HG03460 (cell line): ENCODE data around the gene C15orf40.
"Not testable (repeated sequence)": the region's sequence is repeated elsewhere in the genome, so short reads cannot be mapped to it uniquely, and the experiment has no call there.

Experiments used
- ATAC-seq: cut with Tn5 transposase; IDR thresholded peaks from one replicate; pipeline ENCODE4 v1.9.1; 2021; ENCODE audit not compliant: unreplicated experiment

Gene C15orf40

DNA sequence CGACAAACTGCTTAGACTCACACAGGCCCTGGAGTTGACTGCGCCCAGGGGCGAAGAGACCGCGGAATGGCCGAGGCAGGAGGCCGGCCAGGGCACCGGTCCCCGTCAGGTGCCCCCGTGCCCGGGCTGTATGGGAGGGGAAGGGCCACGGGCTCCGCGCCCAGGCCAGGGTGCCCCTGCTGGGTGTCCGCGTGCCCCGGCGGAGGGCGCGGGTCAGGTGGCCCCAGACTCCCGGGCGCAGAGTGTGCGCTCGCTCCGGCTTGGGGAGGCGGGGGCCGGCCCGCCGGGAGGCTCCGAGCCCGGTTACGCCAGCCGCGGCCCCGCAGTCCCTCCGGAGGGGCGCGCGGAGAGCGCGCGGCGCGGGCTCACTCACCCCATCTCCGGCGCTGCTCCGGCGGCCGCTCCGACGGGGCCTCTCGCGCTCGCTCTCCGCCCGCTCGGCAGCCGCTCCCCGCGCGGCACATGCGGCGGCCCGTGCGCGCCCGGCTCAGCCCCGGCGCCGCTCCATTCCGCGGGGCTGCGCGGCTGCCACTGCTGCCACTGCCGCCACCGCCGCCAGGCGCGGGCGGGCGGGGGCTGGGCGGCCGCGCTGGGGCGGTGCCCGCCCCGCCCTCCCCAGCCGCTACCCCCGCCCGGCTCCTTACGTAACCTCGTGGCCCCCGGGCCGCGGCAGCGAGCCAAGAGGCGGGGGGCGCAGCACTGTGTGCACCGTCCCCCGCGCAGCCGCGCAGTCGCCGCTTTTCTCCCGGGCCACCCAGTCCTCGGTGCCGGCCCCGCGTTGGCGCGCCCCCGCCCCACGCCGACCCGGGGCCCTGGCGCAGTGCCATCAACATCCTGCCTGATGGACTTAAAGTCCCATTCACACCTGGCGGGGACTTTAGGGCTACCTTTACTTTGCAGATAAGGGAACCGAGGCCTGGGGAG, 59.0 kb downstream of the C15orf40 start, which contains the start of gene HOMER2:
TSS of gene HOMER2 (minus strand) at position 563 of the 924 bp plus-strand sequence. CDS start at position 378, 185 bp downstream.
- ATAC-seq = no peak

GRCh38 chr15:82951472-82952157, 59.8 kb downstream of the C15orf40 start:
- no peak for ATAC-seq

DNA sequence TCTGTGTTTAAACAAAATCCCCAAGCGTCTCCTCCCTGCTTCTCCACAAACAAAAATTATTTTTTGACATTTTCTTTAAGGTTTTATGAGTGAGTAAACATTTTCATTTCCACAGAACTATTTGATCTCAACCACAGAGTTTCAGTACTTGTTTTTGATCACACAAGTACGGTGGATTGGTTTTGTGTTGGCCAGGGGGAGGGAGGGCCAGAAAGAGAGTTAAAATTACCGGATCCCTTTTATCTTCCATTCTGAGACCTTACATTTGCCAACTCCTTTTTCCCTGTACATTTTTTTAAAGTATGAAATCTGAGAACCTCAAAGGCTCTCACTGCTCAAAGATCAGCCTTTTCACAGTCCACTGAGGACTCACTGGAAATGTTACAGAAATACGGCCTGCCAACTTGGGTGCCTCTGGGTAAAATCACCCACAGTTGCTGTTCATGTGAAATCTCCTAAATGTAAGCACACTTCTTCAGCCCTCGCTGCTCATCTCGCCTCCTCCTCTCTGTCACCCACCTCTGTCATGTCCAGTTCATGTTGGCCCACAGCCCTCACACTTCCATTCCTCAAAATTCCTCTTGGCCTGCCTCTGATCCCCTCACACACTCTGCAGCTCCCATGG, 60.6 kb downstream of the C15orf40 start:
- peak; percentile 61 for ATAC-seq

DNA sequence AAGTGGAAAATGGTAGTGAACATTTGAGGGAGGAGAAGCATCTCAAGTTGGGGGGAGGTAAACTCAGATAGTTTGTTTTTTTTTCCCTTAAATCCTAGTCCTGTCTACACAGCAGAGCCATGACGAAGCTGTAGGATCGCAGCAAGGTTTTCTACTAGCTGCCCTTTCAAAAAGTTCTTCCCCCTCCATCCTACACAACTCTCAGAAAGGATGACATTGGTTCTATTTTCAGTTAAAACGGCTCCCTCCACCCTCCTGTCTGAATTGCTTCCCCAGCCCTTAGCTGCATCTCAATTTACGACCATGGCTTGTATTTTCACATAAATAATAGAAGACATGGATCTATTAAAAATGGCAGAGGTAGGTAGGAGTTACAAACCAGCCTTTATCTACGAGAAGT, 61.1 kb downstream of the C15orf40 start:
- no peak for ATAC-seq

- ATAC-seq = no peak
Observed at GRCh38 chr15:82946155-82946701, 65.2 kb downstream of the C15orf40 start.

- ATAC-seq = no peak
Observed at GRCh38 chr15:82945326-82945725, 66.1 kb downstream of the C15orf40 start.

DNA sequence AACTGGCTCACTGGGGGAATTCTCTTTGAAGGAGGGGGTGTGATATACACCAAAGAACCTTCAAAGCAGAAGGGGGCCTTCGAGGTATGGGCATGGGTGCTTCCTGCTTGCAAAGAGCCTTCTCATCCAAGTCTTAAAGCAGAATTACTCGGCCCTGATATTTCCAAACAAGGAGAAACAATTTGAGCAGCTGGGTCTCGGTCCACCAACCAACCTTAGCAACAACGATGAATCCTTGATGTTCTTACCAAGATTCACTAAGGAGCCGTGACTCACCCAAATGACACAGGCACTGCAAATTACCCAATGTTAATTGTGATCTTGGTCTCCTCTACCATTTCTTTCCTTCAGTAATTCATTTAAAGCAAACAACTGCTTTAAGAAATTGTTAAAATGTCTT, 66.6 kb downstream of the C15orf40 start:
- no peak for ATAC-seq

DNA sequence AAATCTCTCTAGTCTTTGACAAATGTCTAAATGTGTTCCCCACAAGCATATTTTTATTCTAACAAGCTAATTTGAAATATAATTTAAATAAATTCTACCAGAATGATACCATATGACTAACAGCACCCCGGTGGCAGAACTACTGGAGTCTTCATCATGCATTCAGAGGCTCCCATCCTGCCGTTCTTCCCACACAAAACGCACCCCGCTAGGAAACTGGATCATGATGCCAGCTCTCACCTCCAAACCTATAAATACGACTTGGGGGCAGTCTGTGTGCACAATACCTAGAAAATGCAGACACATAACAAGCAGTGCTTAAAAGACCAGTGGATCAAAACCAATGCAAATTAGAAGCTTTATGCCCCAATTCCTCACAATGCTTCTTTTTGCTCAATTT, 67.4 kb downstream of the C15orf40 start:
- no peak for ATAC-seq

DNA sequence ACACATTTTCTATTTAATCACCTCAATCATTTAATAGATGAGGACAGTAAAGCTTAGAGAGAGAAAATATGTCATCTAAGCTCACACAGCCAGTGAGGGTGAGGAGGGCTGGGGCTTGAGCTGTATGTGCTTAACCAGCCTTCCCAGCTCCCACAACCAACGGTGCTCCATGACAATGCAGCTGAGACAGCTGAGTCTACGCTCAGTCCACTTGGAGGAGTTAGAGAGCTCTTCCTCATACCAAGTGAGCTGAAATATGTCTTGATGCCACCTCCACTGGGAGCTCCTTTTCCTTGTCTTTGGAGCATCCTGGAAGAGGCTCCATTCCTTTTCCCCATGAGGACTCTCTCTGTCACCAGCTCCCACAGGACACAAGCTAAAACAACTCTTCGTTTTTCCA, 68.3 kb downstream of the C15orf40 start:
- no peak for ATAC-seq

GRCh38 chr15:82942691-82943090, 68.7 kb downstream of the C15orf40 start:
- no peak for ATAC-seq

DNA sequence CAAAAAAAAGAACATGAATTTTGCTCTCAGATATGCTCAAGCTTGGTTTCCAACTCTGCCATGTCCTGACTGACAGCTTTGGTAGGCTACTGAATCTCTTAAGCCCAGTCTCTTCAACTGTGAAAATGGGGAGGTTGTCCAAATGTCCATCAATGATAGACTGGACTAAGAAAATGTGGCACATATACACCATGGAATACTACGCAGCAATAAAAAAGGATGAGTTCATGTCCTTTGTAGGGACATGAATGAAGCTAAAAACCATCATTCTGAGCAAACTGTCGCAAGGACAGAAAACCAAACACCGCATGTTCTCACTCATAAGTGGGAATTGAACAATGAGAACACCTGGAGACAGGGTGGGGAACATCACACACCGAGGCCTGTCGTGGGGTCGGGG, 71.8 kb downstream of the C15orf40 start:
- ATAC-seq = not testable (repeated sequence)
